GM12875 (cell line): Measurements from ENCODE around the gene CMTM4.

Source experiments
- H3K4me3 ChIP-seq: one replicate; pipeline ENCODE4 v1.5.1; 2011; ENCODE audit warnings: low read depth, low read length, control low read depth
- CTCF ChIP-seq: IDR thresholded peaks from 2 replicates; pipeline ENCODE4 v1.5.1; 2011; ENCODE audit warnings: low read depth, mild to moderate bottlenecking, control low read depth, inconsistent platforms, low read length, moderate library complexity, borderline replicate concordance; ENCODE audit not compliant: insufficient read depth

The CMTM4 gene

GRCh38 chr16:66677179-66677578 is 19.4 kb downstream of the CMTM4 start:
- no peak overlapping the region for H3K4me3 ChIP-seq
- no peak for TF ChIP-seq CTCF

- TF ChIP-seq CTCF, result no peak
- H3K4me3 ChIP-seq, result no peak overlapping the region
These were observed 19.9 kb downstream of the CMTM4 start for GRCh38 chr16:66676599-66676998.

GRCh38 chr16:66673691-66674090 is 22.9 kb downstream of the CMTM4 start:
- H3K4me3 ChIP-seq, result no peak overlapping the region
- TF ChIP-seq CTCF, result no peak

GRCh38 chr16:66670691-66671388 is 25.7 kb downstream of the CMTM4 start:
- no peak for TF ChIP-seq CTCF
- no peak overlapping the region for H3K4me3 ChIP-seq

GRCh38 chr16:66668777-66669444 is 27.6 kb downstream of the CMTM4 start:
- H3K4me3 ChIP-seq, result no peak overlapping the region
- no peak for TF ChIP-seq CTCF

- TF ChIP-seq CTCF, result no peak
- H3K4me3 ChIP-seq, result no peak overlapping the region
These were observed 28.6 kb downstream of the CMTM4 start for GRCh38 chr16:66667944-66668343.
